ENCODE data around the gene C12orf42. TPM values are rescaled to one million over a fixed set of nuclear protein-coding genes. Genes with fewer than 3 reads are reported as not detected.
"Not testable (repeated sequence)": the region's sequence is repeated elsewhere in the genome, so short reads cannot be mapped to it uniquely, and the experiment has no call there.

C12orf42 gene
- total and polyA plus RNA-seq, 4 donors: 0.14 to 0.17 TPM; not detected in 2

- not testable (repeated sequence) for H3K27ac ChIP-seq (ENCODE audit: low read depth in 1 of 2, low read length in 2 of 2); H3K36me3 ChIP-seq (ENCODE audit: control insufficient read depth in 4 of 4, insufficient read depth in 3 of 4, low read depth in 1 of 4, low read length in 3 of 4); DNase-seq (ENCODE audit: low spot score); H3K27me3 ChIP-seq (ENCODE audit: control insufficient read depth in 4 of 4, insufficient read depth in 4 of 4, low read length in 3 of 4); H3K4me1 ChIP-seq (ENCODE audit: control insufficient read depth in 4 of 4, insufficient read depth in 4 of 4, low read length in 3 of 4); H3K4me3 ChIP-seq (ENCODE audit: low read depth in 1 of 3, low read length in 3 of 3); H3K9me3 ChIP-seq (ENCODE audit: control insufficient read depth in 4 of 4, low read length in 3 of 4); H3K9ac ChIP-seq (ENCODE audit: low read depth in 1 of 2, low read length in 2 of 2)
- WGBS: 68% methylated on average over 29 of the region's 33 CpGs
Measured at GRCh38 chr12:103434165-103435105, 61.3 kb downstream of the C12orf42 start.

GRCh38 chr12:103431950-103432349 is 63.8 kb downstream of the C12orf42 start:
- no peaks in the 10 kb centered on the region for H3K4me1 ChIP-seq (ENCODE audit: control insufficient read depth in 4 of 4, insufficient read depth in 4 of 4, low read length in 3 of 4)
- TF ChIP-seq GABPA (IDR thresholded peaks at IDR 0.05 in 1 of 2, conservative IDR thresholded peaks at IDR 0.05 in 1 of 2) (no peak), YY1 (IDR thresholded peaks at IDR 0.05) (no peak), RAD21 (IDR thresholded peaks at IDR 0.05) (no peak), HNF4A (conservative IDR thresholded peaks at IDR 0.05) (no peak), TAF1 (conservative IDR thresholded peaks at IDR 0.05) (no peak), FOXA1 (IDR thresholded peaks at IDR 0.05) (no peak), NR2F2 (IDR thresholded peaks at IDR 0.05) (no peak), RXRA (IDR thresholded peaks at IDR 0.05) (no peak), SP1 (IDR thresholded peaks at IDR 0.05) (no peak), HNF4G (IDR thresholded peaks at IDR 0.05) (no peak), ZBTB33 (IDR thresholded peaks at IDR 0.05) (no peak), JUND (IDR thresholded peaks at IDR 0.05) (no peak), REST (IDR thresholded peaks at IDR 0.05) (no peak), ATF3 (IDR thresholded peaks at IDR 0.05) (no peak)
- H3K36me3 ChIP-seq (ENCODE audit: control insufficient read depth in 4 of 4, insufficient read depth in 3 of 4, low read depth in 1 of 4, low read length in 3 of 4): no peaks in the 10 kb centered on the region
- WGBS: 87% methylated on average over 2 of the region's 2 CpGs
- H3K9me3 ChIP-seq (ENCODE audit: control insufficient read depth in 4 of 4, low read length in 3 of 4): peaks cover 0 to 4% (median 0%) of the 10 kb centered on the region in 4 donors
- no peaks in the 10 kb centered on the region for H3K27me3 ChIP-seq (ENCODE audit: control insufficient read depth in 4 of 4, insufficient read depth in 4 of 4, low read length in 3 of 4)
- no peak overlapping the region for H3K9ac ChIP-seq (ENCODE audit: low read depth in 1 of 2, low read length in 2 of 2)
- H3K27ac ChIP-seq (ENCODE audit: low read depth in 1 of 2, low read length in 2 of 2): no peak overlapping the region
- no peak overlapping the region for H3K4me3 ChIP-seq (ENCODE audit: low read depth in 1 of 3, low read length in 3 of 3)
- DNase-seq (ENCODE audit: low spot score): no peak

All from liver (tissue), 9 donors.